ACHN (cell line): Measurements from ENCODE around the gene STAMBPL1.

Experiments used
- DNase-seq: peaks from one replicate; pipeline ENCODE4 v3.0.0-alpha.2; 2015
- in situ Hi-C: cut with HindIII; loops from 2 replicates; pipeline ENCODE4 v1.10.0; 2017; ENCODE audit warnings: low sequenced_read_pairs, low pct_ligation_motif_present, low pct_unique_long_range_greater_than_20kb

STAMBPL1 gene

GRCh38 chr10:88886557-88886956, 6.5 kb downstream of the STAMBPL1 start:
- peak; percentile 24 for DNase-seq
- in situ Hi-C loops: no loop called here

GRCh38 chr10:88888810-88889445, 8.9 kb downstream of the STAMBPL1 start:
- in situ Hi-C loops: no loop called here

GRCh38 chr10:88889559-88890337, 9.7 kb downstream of the STAMBPL1 start:
- in situ Hi-C loops: no loop called here
- DNase-seq: no peak

More at GRCh38 chr10:88888810-88889445, 8.9 kb downstream of the STAMBPL1 start:
- no peak for DNase-seq

- in situ Hi-C loops: no loop called here
- no peak for DNase-seq
Measured at GRCh38 chr10:88890681-88891381, 10.8 kb downstream of the STAMBPL1 start.

- in situ Hi-C loops: no loop called here
Measured at GRCh38 chr10:88892222-88892967, 12.3 kb downstream of the STAMBPL1 start.

GRCh38 chr10:88893611-88894010, 13.6 kb downstream of the STAMBPL1 start:
- in situ Hi-C loops: no loop called here

More at GRCh38 chr10:88892222-88892967, 12.3 kb downstream of the STAMBPL1 start:
- DNase-seq: no peak

GRCh38 chr10:88895250-88895649, 15.2 kb downstream of the STAMBPL1 start:
- no peak for DNase-seq
- in situ Hi-C loops: no loop called here

More at GRCh38 chr10:88893611-88894010, 13.6 kb downstream of the STAMBPL1 start:
- no peak for DNase-seq

- in situ Hi-C loops: no loop called here
- DNase-seq: no peak
Measured at GRCh38 chr10:88896372-88896993, 16.4 kb downstream of the STAMBPL1 start.

GRCh38 chr10:88896994-88897853, 17.2 kb downstream of the STAMBPL1 start:
- peak; percentile 45 for DNase-seq
- in situ Hi-C loops: no loop called here

- in situ Hi-C loops: no loop called here
Measured at GRCh38 chr10:88898727-88899126, 18.7 kb downstream of the STAMBPL1 start.

GRCh38 chr10:88899886-88900285, 19.8 kb downstream of the STAMBPL1 start:
- in situ Hi-C loops: no loop called here
- no peak for DNase-seq

More at GRCh38 chr10:88898727-88899126, 18.7 kb downstream of the STAMBPL1 start:
- no peak for DNase-seq

- no peak for DNase-seq
- in situ Hi-C loops: no loop called here
Measured at GRCh38 chr10:88901206-88901983, 21.4 kb downstream of the STAMBPL1 start.

- no peak for DNase-seq
- in situ Hi-C loops: no loop called here
Measured at GRCh38 chr10:88901984-88902789, 22.1 kb downstream of the STAMBPL1 start.

- in situ Hi-C loops: no loop called here
- no peak for DNase-seq
Measured at GRCh38 chr10:88903715-88904114, 23.7 kb downstream of the STAMBPL1 start.

GRCh38 chr10:88906921-88907320, 26.9 kb downstream of the STAMBPL1 start:
- no peak for DNase-seq
- in situ Hi-C loops: no loop called here

- no peak for DNase-seq
- in situ Hi-C loops: no loop called here
Measured at GRCh38 chr10:88908194-88908593, 28.1 kb downstream of the STAMBPL1 start.
